ENCODE measurements around the gene PCCA. TPM values are rescaled to one million over a fixed set of nuclear protein-coding genes. Genes with fewer than 3 reads are reported as not detected.

Gene PCCA
- total and polyA plus RNA-seq, 2 of the 13 experiments (the other 11 are each of a cell fraction or from before 2014, with no cell fraction given) = 15.0 to 32.2 TPM

GRCh38 chr13:100045355-100045754 lies 43.5 kb upstream of the PCCA start:
- in situ Hi-C loops (cut with HindIII; ENCODE audit: extremely low pct_ligation_motif_present, low pct_unique_long_range_greater_than_20kb) (no loop called here), intact Hi-C loops (cut with micrococcal nuclease; ENCODE audit: unreplicated experiment) (no loop called here)
- no peaks in the 10 kb centered on the region for H4K20me1 ChIP-seq (ENCODE audit: insufficient read depth, low read length)
- CTCF ChIA-PET (ENCODE audit: low intra/inter-chr PET ratio, low total read pairs) = no interaction called here
- H3K4me2 ChIP-seq (ENCODE audit: low read depth, low read length) = no peak overlapping the region
- DNase-seq (ENCODE audit: low spot score) (no peak), ATAC-seq (peak; percentile 60), FAIRE-seq (no peak)
- POLR2A ChIA-PET = no interaction called here
- no peaks in the 10 kb centered on the region for H3K36me3 ChIP-seq (replicated peaks in 1 of 2; ENCODE audit: control insufficient read depth in 1 of 2, insufficient read depth in 2 of 2, low read length in 2 of 2)
- no peak overlapping the region for H3K27ac ChIP-seq (ENCODE audit: extremely low read length, insufficient read depth, low read length)
- H3K27me3 ChIP-seq (ENCODE audit: control insufficient read depth in 1 of 2, insufficient read depth in 2 of 2, low read length in 2 of 2) = no peaks in the 10 kb centered on the region; a peak in 1 of 5 replicates
- H3K79me2 ChIP-seq (ENCODE audit: insufficient read depth, low read length) = no peaks in the 10 kb centered on the region
- H3K9ac ChIP-seq (ENCODE audit: insufficient read depth, low read depth, low read length) = no peak overlapping the region
- H3K4me3 ChIP-seq (replicated peaks in 1 of 3; ENCODE audit: insufficient read depth in 1 of 3, low read depth in 2 of 3, low read length in 3 of 3) = no peak overlapping the region
- 0% methylated on average over 1 of the region's 3 CpGs for WGBS (ENCODE audit: low lambda C conversion rate)
- no TSS peak for BruUV-seq (replicated peaks)
- peaks cover 16% of the 10 kb centered on the region for H3K4me1 ChIP-seq (ENCODE audit: insufficient read depth, low read length)
- no peaks in the 10 kb centered on the region for H3K9me3 ChIP-seq (ENCODE audit: low read length)
- no peak overlapping the region for H2AFZ ChIP-seq (ENCODE audit: low read length)
- TF ChIP-seq POLR2AphosphoS5 (IDR thresholded peaks at IDR 0.05; ENCODE audit: low read depth, low read length) (no peak), RNF2 (conservative IDR thresholded peaks at IDR 0.05; ENCODE audit: low read depth) (no peak), NCOA2 (CRISPR knock-in tag; IDR thresholded peaks at IDR 0.05) (no peak), NR2F1 (CRISPR knock-in tag; IDR thresholded peaks at IDR 0.05) (no peak), PLSCR1 (CRISPR knock-in tag; IDR thresholded peaks at IDR 0.05; ENCODE audit: borderline replicate concordance) (no peak), MAFF (IDR thresholded peaks at IDR 0.05; ENCODE audit: low read depth, low read length) (no peak), ZNF274 (CRISPR knock-in tag; IDR thresholded peaks at IDR 0.05) (no peak), SOX6 (IDR thresholded peaks at IDR 0.05) (no peak), SOX6 (CRISPR knock-in tag; IDR thresholded peaks at IDR 0.05) (no peak), BHLHE40 (IDR thresholded peaks at IDR 0.05; ENCODE audit: low read length) (no peak), ZHX2 (IDR thresholded peaks at IDR 0.05; ENCODE audit: low read depth) (no peak), ZHX2 (CRISPR knock-in tag; IDR thresholded peaks at IDR 0.05; ENCODE audit: borderline replicate concordance) (no peak), XRCC5 (optimal IDR thresholded peaks at IDR 0.05; ENCODE audit: low read length) (no peak), ZNF354B (CRISPR knock-in tag; IDR thresholded peaks at IDR 0.05) (no peak), ADNP (CRISPR knock-in tag; IDR thresholded peaks at IDR 0.05) (no peak)
- TF ChIP-seq, protein P1, sequence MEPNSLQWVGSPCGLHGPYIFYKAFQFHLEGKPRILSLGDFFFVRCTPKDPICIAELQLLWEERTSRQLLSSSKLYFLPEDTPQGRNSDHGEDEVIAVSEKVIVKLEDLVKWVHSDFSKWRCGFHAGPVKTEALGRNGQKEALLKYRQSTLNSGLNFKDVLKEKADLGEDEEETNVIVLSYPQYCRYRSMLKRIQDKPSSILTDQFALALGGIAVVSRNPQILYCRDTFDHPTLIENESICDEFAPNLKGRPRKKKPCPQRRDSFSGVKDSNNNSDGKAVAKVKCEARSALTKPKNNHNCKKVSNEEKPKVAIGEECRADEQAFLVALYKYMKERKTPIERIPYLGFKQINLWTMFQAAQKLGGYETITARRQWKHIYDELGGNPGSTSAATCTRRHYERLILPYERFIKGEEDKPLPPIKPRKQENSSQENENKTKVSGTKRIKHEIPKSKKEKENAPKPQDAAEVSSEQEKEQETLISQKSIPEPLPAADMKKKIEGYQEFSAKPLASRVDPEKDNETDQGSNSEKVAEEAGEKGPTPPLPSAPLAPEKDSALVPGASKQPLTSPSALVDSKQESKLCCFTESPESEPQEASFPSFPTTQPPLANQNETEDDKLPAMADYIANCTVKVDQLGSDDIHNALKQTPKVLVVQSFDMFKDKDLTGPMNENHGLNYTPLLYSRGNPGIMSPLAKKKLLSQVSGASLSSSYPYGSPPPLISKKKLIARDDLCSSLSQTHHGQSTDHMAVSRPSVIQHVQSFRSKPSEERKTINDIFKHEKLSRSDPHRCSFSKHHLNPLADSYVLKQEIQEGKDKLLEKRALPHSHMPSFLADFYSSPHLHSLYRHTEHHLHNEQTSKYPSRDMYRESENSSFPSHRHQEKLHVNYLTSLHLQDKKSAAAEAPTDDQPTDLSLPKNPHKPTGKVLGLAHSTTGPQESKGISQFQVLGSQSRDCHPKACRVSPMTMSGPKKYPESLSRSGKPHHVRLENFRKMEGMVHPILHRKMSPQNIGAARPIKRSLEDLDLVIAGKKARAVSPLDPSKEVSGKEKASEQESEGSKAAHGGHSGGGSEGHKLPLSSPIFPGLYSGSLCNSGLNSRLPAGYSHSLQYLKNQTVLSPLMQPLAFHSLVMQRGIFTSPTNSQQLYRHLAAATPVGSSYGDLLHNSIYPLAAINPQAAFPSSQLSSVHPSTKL (CRISPR knock-in tag; IDR thresholded peaks at IDR 0.05) = no peak
